Measurements from ENCODE around the gene FOSL1. TPM values are rescaled to one million over a fixed set of nuclear protein-coding genes. Genes with fewer than 3 reads are reported as not detected.
A peak's percentile ranks its signal among the peaks of the same experiment; 100 is the strongest.

Gene FOSL1
- total and polyA plus RNA-seq, 2 of the 13 experiments (the other 11 are each of a cell fraction or from before 2014, with no cell fraction given), result 4.0 to 4.1 TPM

GRCh38 chr11:65856689-65857499 is 43.3 kb downstream of the FOSL1 start (continued):
- TF ChIP-seq RAD51 (IDR thresholded peaks at IDR 0.05; ENCODE audit: borderline replicate concordance) (peak; percentile 72), ZNF337 (CRISPR knock-in tag; IDR thresholded peaks at IDR 0.05; ENCODE audit: borderline replicate concordance, low read depth) (no peak), ZNF878 (CRISPR knock-in tag; IDR thresholded peaks at IDR 0.05) (0 out of 2 replicates have a peak, but pooled peaks have one; percentile 32), ARHGAP35 (CRISPR knock-in tag; IDR thresholded peaks at IDR 0.05; ENCODE audit: borderline replicate concordance) (peak; percentile 25; the same call in 1 of the 2 replicates), PHF21A (CRISPR knock-in tag; IDR thresholded peaks at IDR 0.05) (no peak), KLF12 (CRISPR knock-in tag; IDR thresholded peaks at IDR 0.05; ENCODE audit: borderline replicate concordance) (0 out of 2 replicates have a peak, but pooled peaks have one; percentile 15), PHF5A (CRISPR knock-in tag; IDR thresholded peaks at IDR 0.05; ENCODE audit: low read depth, unreplicated experiment) (no peak), KDM5A (IDR thresholded peaks at IDR 0.05; ENCODE audit: borderline replicate concordance, low read length) (peak; percentile 79; the same call in 1 of the 2 replicates), TOPORS (CRISPR knock-in tag; IDR thresholded peaks at IDR 0.05) (no peak), PHF20 (CRISPR knock-in tag; IDR thresholded peaks at IDR 0.05) (peak; percentile 54), SOX13 (IDR thresholded peaks at IDR 0.05) (no peak), SOX13 (CRISPR knock-in tag; conservative IDR thresholded peaks at IDR 0.05 in 1 of 2, IDR thresholded peaks at IDR 0.05 in 1 of 2) (peak in 1 of 2 experiments; percentile 12; a peak in 1 of 4 replicates), ATAD3A (CRISPR knock-in tag; IDR thresholded peaks at IDR 0.05) (no peak), MZF1 (CRISPR knock-in tag; IDR thresholded peaks at IDR 0.05; ENCODE audit: borderline replicate concordance) (no peak), MED8 (CRISPR knock-in tag; IDR thresholded peaks at IDR 0.05; ENCODE audit: insufficient replicate concordance) (no peak), MXD3 (CRISPR knock-in tag; IDR thresholded peaks at IDR 0.05) (no peak; the same call in 1 of the 2 replicates), IRF1 (CRISPR knock-in tag; IDR thresholded peaks at IDR 0.05; ENCODE audit: low read depth) (no peak; the same call in 1 of the 2 replicates), ZNF792 (CRISPR knock-in tag; IDR thresholded peaks at IDR 0.05) (0 out of 2 replicates have a peak, but pooled peaks have one; percentile 11), MYNN (CRISPR knock-in tag; IDR thresholded peaks at IDR 0.05; ENCODE audit: low read depth) (0 out of 2 replicates have a peak, but pooled peaks have one; percentile 60), MAX (IDR thresholded peaks at IDR 0.05) (peak; percentile 48; the same call in 1 of the 2 replicates), PRPF4 (IDR thresholded peaks at IDR 0.05; ENCODE audit: low read depth, low read length, poor library complexity, severe bottlenecking) (no peak), ZFP41 (CRISPR knock-in tag; IDR thresholded peaks at IDR 0.05; ENCODE audit: borderline replicate concordance) (no peak), DRAP1 (CRISPR knock-in tag; IDR thresholded peaks at IDR 0.05) (peak; percentile 28; the same call in 1 of the 2 replicates), MLX (CRISPR knock-in tag; IDR thresholded peaks at IDR 0.05) (0 out of 2 replicates have a peak, but pooled peaks have one; percentile 9), TSC22D2 (CRISPR knock-in tag; IDR thresholded peaks at IDR 0.05; ENCODE audit: borderline replicate concordance) (peak; percentile 30; the same call in 1 of the 2 replicates), BHLHE40 (IDR thresholded peaks at IDR 0.05; ENCODE audit: low read length) (peak; percentile 47; the same call in 1 of the 2 replicates), YY1 (IDR thresholded peaks at IDR 0.05; ENCODE audit: insufficient read depth, insufficient replicate concordance, low read depth, low read length) (no peak), SP5 (CRISPR knock-in tag; IDR thresholded peaks at IDR 0.05; ENCODE audit: borderline replicate concordance, low read depth) (peak; percentile 37; the same call in 1 of the 2 replicates)
